Ovary (tissue), 9 donors: ENCODE results near the gene KLB. TPM values are rescaled to one million over a fixed set of nuclear protein-coding genes. Genes with fewer than 3 reads are reported as not detected.

Experiments used
- DNase-seq, 5 donors: peaks; one replicate each; pipeline ENCODE4 v3.0.0-alpha.2; 2019 to 2020
- H3K27ac ChIP-seq, 2 donors: fragments of 200-600 bp; one replicate each; pipeline versions ENCODE4 v1.5.1 to v1.8.0; 2019 to 2022
- H3K27me3 ChIP-seq: fragments of 200-600 bp; one replicate; pipeline ENCODE4 v1.8.0; 2022
- H3K36me3 ChIP-seq: fragments of 200-600 bp; sonication (generic); one replicate; pipeline ENCODE4 v1.5.1; 2019
- H3K4me1 ChIP-seq: one replicate; pipeline ENCODE4 v1.8.1; 2013; ENCODE audit warnings: mild to moderate bottlenecking, moderate library complexity; ENCODE audit not compliant: insufficient read depth
- H3K4me3 ChIP-seq: fragments of 200-600 bp; sonication (generic); one replicate; pipeline ENCODE4 v1.5.1; 2017
- H3K9me3 ChIP-seq, 2 donors: fragments of 200-600 bp in 1 of 2; sonication (generic) in 1 of 2; one replicate each; pipeline versions ENCODE4 v1.5.1 to v1.8.1; 2013 to 2019; ENCODE audit warnings: mild to moderate bottlenecking in 1 of 2, moderate library complexity in 1 of 2
- EP300 ChIP-seq: sonication (generic); formaldehyde crosslinking; IDR thresholded peaks from one replicate; pipeline ENCODE4 v1.6.1; 2017; ENCODE audit warnings: antibody characterized with exemption
- POLR2A ChIP-seq: fragments of 450-650 bp; IDR thresholded peaks from one replicate; pipeline ENCODE4 v1.6.1; 2017; ENCODE audit warnings: antibody characterized with exemption, mild to moderate bottlenecking, moderate library complexity
- intact Hi-C, 4 donors: fragments of 100-400 bp; cut with DNase I; formaldehyde crosslinking; loops; one replicate each; pipeline versions ENCODE4 v1.11.0 to v1.15.1; 2022 to 2023
- microRNA-seq, 3 donors: library from miRNA; unstranded; fragments of <30 nt; microRNA quantifications; one replicate each; pipeline versions ENCODE4 to v1.2.0, GENCODE V29; 2019 to 2020
- polyA plus RNA-seq, 2 donors: library from polyadenylated mRNA; stranded (reverse); fragments of 200-250 nt in 1 of 2; fragments of 350-450 nt in 1 of 2; fragmentation: Illumina TruSeq in 1 of 2; extraction: RNeasy Lipid Tissue Mini Kit (QIAGEN cat#74804) in 1 of 2; gene quantifications; one replicate each; pipeline ENCODE4 v1.2.3, GENCODE V29; 2013 to 2014
- small RNA-seq: library from RNA; depleted of rRNA; stranded (forward); fragments of <200 nt; gene quantifications from one replicate; pipeline ENCODE3, GENCODE V24; 2016
- total RNA-seq, 7 donors: library from RNA; depleted of rRNA in 2 of 7; stranded (reverse); fragments of >200 nt in 2 of 7; fragmentation: NEBNext Ultra II Directional in 3 of 7; extraction: Animal tissue kit (Norgen Biotek cat#: 25700) in 3 of 7; gene quantifications; one replicate each; pipeline versions ENCODE4 v1.1.0 to v1.2.4, GENCODE V29; 2016 to 2023
- TF ChIP-seq, protein P1 (sequence below), 3 donors: fragments of 450-650 bp in 2 of 3; fragments of 200-600 bp in 1 of 3; IDR thresholded peaks; one replicate each; pipeline versions ENCODE4 v1.5.1 to v1.8.0; 2016 to 2022; ENCODE audit warnings: antibody characterized with exemption in 3 of 3, mild to moderate bottlenecking in 1 of 3
- donor health status: DM: no; HTN: no; CAD: no; lungs with moderate emphysema.
- donor health status: DM: no; HTN: no; CAD: no.
- donor health status: Bipolar disorder and iron deficiency.
- donor health status: DM: yes; HTN: yes; CAD: no.
- donor health status: DM: no; HTN: no; CAD: no.
- donor health status: DM: yes; HTN: yes; CAD: no.

Gene KLB
- total and polyA plus RNA-seq, 9 donors: under 0.01 to 0.08 (median 0.04) TPM; not detected in 5

DNA sequence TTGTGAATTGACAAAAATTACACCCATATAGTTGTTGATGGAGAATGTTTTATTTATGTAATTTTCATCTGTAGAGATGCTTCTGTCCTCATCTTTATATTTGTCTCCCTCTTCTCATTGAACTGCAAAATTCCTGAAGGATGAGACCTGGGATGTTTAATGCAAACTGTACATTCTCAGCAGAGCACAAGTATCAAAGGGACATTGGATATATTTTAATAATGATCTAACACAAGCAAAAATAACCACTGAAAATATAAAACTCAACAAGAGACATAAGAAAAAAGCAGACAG lies 91.9 kb downstream of the KLB start:
- Histone ChIP-seq H3K36me3 (no peaks in the 10 kb centered on the region), H3K9me3 (no peaks in the 10 kb centered on the region), H3K4me1 (peaks cover 2% of the 10 kb centered on the region), H3K27me3 (no peaks in the 10 kb centered on the region), H3K4me3 (no peak overlapping the region), H3K27ac (no peak overlapping the region)
- no peak for DNase-seq
- intact Hi-C loops: no loop called here
- TF ChIP-seq POLR2A (no peak), EP300 (no peak)
- TF ChIP-seq, protein P1, sequence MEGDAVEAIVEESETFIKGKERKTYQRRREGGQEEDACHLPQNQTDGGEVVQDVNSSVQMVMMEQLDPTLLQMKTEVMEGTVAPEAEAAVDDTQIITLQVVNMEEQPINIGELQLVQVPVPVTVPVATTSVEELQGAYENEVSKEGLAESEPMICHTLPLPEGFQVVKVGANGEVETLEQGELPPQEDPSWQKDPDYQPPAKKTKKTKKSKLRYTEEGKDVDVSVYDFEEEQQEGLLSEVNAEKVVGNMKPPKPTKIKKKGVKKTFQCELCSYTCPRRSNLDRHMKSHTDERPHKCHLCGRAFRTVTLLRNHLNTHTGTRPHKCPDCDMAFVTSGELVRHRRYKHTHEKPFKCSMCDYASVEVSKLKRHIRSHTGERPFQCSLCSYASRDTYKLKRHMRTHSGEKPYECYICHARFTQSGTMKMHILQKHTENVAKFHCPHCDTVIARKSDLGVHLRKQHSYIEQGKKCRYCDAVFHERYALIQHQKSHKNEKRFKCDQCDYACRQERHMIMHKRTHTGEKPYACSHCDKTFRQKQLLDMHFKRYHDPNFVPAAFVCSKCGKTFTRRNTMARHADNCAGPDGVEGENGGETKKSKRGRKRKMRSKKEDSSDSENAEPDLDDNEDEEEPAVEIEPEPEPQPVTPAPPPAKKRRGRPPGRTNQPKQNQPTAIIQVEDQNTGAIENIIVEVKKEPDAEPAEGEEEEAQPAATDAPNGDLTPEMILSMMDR (IDR thresholded peaks at IDR 0.05): no peak

Small RNAs within 50 kb of the gene (microRNA-seq; reads per million reads assigned to microRNA genes)
- gene MIR5591: 0 reads per million in 3 donors

Small RNAs within 50 kb of the gene (small RNA-seq; reads per million reads assigned to genes)
- gene MIR5591 (not detected), gene RF00019 (not detected), gene RNU6-887P (not detected)

Other genes with a start within 250 kb of the KLB start
- gene WDR19, start 224.4 kb upstream of the KLB start, total RNA-seq: 10 to 100 TPM; 35.4 to 71.0 (median 64.1) TPM
- 10 to 100 TPM; 42.2 to 44.1 TPM for gene WDR19, start 224.4 kb upstream of the KLB start, polyA plus RNA-seq
- 10 to 100 TPM; 27.4 to 54.1 (median 42.2) TPM for gene RFC1, start 40.6 kb upstream of the KLB start, total RNA-seq
- 10 to 100 TPM; 27.5 to 44.8 TPM for gene RFC1, start 40.6 kb upstream of the KLB start, polyA plus RNA-seq
- over 10,000 TPM in 1 of 7 donors, 1,000 to 10,000 TPM in 6; 2,988 to 22,039 (median 3,954) TPM for gene RPL9, start 52.0 kb downstream of the KLB start, total RNA-seq
- 1,000 to 10,000 TPM; 5,002 to 5,793 TPM for gene RPL9, start 52.0 kb downstream of the KLB start, polyA plus RNA-seq
- gene LIAS, start 52.1 kb downstream of the KLB start, total RNA-seq: 10 to 100 TPM; 12.7 to 22.2 (median 15.6) TPM
- gene LIAS, start 52.1 kb downstream of the KLB start, polyA plus RNA-seq: 10 to 100 TPM; 24.1 to 32.4 TPM
- gene UGDH, start 120.5 kb downstream of the KLB start, total RNA-seq: 100 to 1,000 TPM in 1 of 7 donors, 10 to 100 TPM in 6; 47.2 to 106 (median 70.1) TPM
- 10 to 100 TPM; 18.3 to 32.7 TPM for gene UGDH, start 120.5 kb downstream of the KLB start, polyA plus RNA-seq
- 10 to 100 TPM; 27.0 to 63.1 (median 56.9) TPM for gene SMIM14, start 231.9 kb downstream of the KLB start, total RNA-seq
- gene SMIM14, start 231.9 kb downstream of the KLB start, polyA plus RNA-seq: 10 to 100 TPM; 18.8 to 83.6 TPM